SKM-1 treated with dmso at 0.1 percent for 144 hours (cell line): Measurements from ENCODE around the gene DDIT4L.
A peak's percentile ranks its signal among the peaks of the same experiment; 100 is the strongest.
"Not testable (repeated sequence)": the region's sequence is repeated elsewhere in the genome, so short reads cannot be mapped to it uniquely, and the experiment has no call there.

Source experiments
- DNase-seq: peaks from one replicate; lab custom pipeline; 2025; ENCODE audit not compliant: unreplicated experiment; lab: John Stamatoyannopoulos, UW

Gene DDIT4L

GRCh38 chr4:100166297-100167039 lies 23.8 kb downstream of the DDIT4L start:
- DNase-seq, result no peak

- peak; percentile 12 for DNase-seq
Measured at GRCh38 chr4:100165809-100166208, 24.5 kb downstream of the DDIT4L start.

GRCh38 chr4:100164808-100165760 lies 25.2 kb downstream of the DDIT4L start:
- DNase-seq, result no peak

GRCh38 chr4:100162027-100162685 lies 28.1 kb downstream of the DDIT4L start:
- no peak for DNase-seq

GRCh38 chr4:100149190-100149589 lies 41.1 kb downstream of the DDIT4L start:
- no peak for DNase-seq

GRCh38 chr4:100147684-100148083 lies 42.6 kb downstream of the DDIT4L start:
- no peak for DNase-seq

GRCh38 chr4:100147198-100147597 lies 43.1 kb downstream of the DDIT4L start:
- no peak for DNase-seq

- no peak for DNase-seq
Measured at GRCh38 chr4:100146756-100147155, 43.5 kb downstream of the DDIT4L start.

GRCh38 chr4:100137320-100137719 lies 52.9 kb downstream of the DDIT4L start:
- DNase-seq, result not testable (repeated sequence)
